NCI-H69 (cell line): ENCODE measurements around the gene TRPM3.

Experiments
- DNase-seq: peaks from one replicate; lab custom pipeline; 2025; lab: John Stamatoyannopoulos, UW

The TRPM3 gene

GRCh38 chr9:70554881-70555280 lies 566.5 kb downstream of the TRPM3 start:
- DNase-seq = no peak

- no peak for DNase-seq
Measured at GRCh38 chr9:70553707-70554673, 567.4 kb downstream of the TRPM3 start.

GRCh38 chr9:70552561-70552960 lies 568.9 kb downstream of the TRPM3 start:
- no peak for DNase-seq

GRCh38 chr9:70551801-70552200 lies 569.6 kb downstream of the TRPM3 start:
- DNase-seq = no peak

- no peak for DNase-seq
Measured at GRCh38 chr9:70551396-70551795, 570.0 kb downstream of the TRPM3 start.

GRCh38 chr9:70549926-70550325 lies 571.5 kb downstream of the TRPM3 start:
- no peak for DNase-seq

- DNase-seq = no peak
Measured at GRCh38 chr9:70542311-70542931, 579.0 kb downstream of the TRPM3 start.

- no peak for DNase-seq
Measured at GRCh38 chr9:70540016-70540415, 581.4 kb downstream of the TRPM3 start.

- no peak for DNase-seq
Measured at GRCh38 chr9:70539526-70539925, 581.9 kb downstream of the TRPM3 start.

GRCh38 chr9:70539001-70539400 lies 582.4 kb downstream of the TRPM3 start:
- DNase-seq = no peak

- DNase-seq = no peak
Measured at GRCh38 chr9:70537084-70537483, 584.3 kb downstream of the TRPM3 start.

- DNase-seq = no peak
Measured at GRCh38 chr9:70535546-70536323, 585.7 kb downstream of the TRPM3 start.

- no peak for DNase-seq
Measured at GRCh38 chr9:70534471-70534870, 587.0 kb downstream of the TRPM3 start.

- no peak for DNase-seq
Measured at GRCh38 chr9:70534061-70534460, 587.4 kb downstream of the TRPM3 start.

GRCh38 chr9:70533492-70533891 lies 587.9 kb downstream of the TRPM3 start:
- DNase-seq = no peak

GRCh38 chr9:70532716-70533115 lies 588.7 kb downstream of the TRPM3 start:
- no peak for DNase-seq

- no peak for DNase-seq
Measured at GRCh38 chr9:70531311-70531710, 590.1 kb downstream of the TRPM3 start.

- DNase-seq = no peak
Measured at GRCh38 chr9:70530716-70531115, 590.7 kb downstream of the TRPM3 start.

GRCh38 chr9:70529833-70530232 lies 591.6 kb downstream of the TRPM3 start:
- no peak for DNase-seq

GRCh38 chr9:70529377-70529776 lies 592.0 kb downstream of the TRPM3 start:
- DNase-seq = no peak

GRCh38 chr9:70526902-70527301 lies 594.5 kb downstream of the TRPM3 start:
- no peak for DNase-seq

- no peak for DNase-seq
Measured at GRCh38 chr9:70525519-70525918, 595.9 kb downstream of the TRPM3 start.
